Astrocyte (in vitro differentiated cells and primary cell): ENCODE results near the gene NOXO1. TPM values are rescaled to one million over a fixed set of nuclear protein-coding genes. Genes with fewer than 3 reads are reported as not detected.

Source experiments
- DNase-seq: peaks from one replicate; pipeline ENCODE4 v3.0.0-alpha.2; 2010; ENCODE audit warnings: low read depth
- FAIRE-seq: peaks from 2 replicates; lab custom pipeline; 2011; peaks lifted over from hg19 to GRCh38; lab: Jason Lieb, UNC
- H2AFZ ChIP-seq: 2 replicates; pipeline ENCODE4 v1.6.0; 2012; ENCODE audit warnings: low read depth, low read length, inconsistent platforms
- H3K27ac ChIP-seq: 2 replicates; pipeline ENCODE4 v1.5.1; 2011; ENCODE audit warnings: low read depth, low read length, inconsistent platforms
- H3K27me3 ChIP-seq: 2 replicates; pipeline ENCODE4 v1.6.0; 2011; ENCODE audit warnings: low read length, inconsistent platforms; ENCODE audit not compliant: insufficient read depth
- H3K36me3 ChIP-seq: 2 replicates; pipeline ENCODE4 v1.5.1; 2011; ENCODE audit warnings: low read length, inconsistent platforms; ENCODE audit not compliant: insufficient read depth
- H3K4me1 ChIP-seq: 2 replicates; pipeline ENCODE4 v1.5.1; 2011; ENCODE audit warnings: low read length, inconsistent platforms; ENCODE audit not compliant: insufficient read depth
- H3K4me2 ChIP-seq: 2 replicates; pipeline ENCODE4 v1.6.0; 2012; ENCODE audit warnings: low read length, inconsistent platforms
- H3K4me3 ChIP-seq: 2 replicates; pipeline ENCODE4 v1.5.1; 2011; ENCODE audit warnings: low read depth, mild to moderate bottlenecking, low read length, inconsistent platforms; ENCODE audit not compliant: insufficient read depth
- H3K79me2 ChIP-seq: 2 replicates; pipeline ENCODE4 v1.6.0; 2012; ENCODE audit warnings: mild to moderate bottlenecking, low read length, inconsistent platforms; ENCODE audit not compliant: insufficient read depth
- H3K9ac ChIP-seq: 2 replicates; pipeline ENCODE4 v1.6.0; 2012; ENCODE audit warnings: mild to moderate bottlenecking, low read length, inconsistent platforms
- H3K9me3 ChIP-seq: 2 replicates; pipeline ENCODE4 v1.5.1; 2012; ENCODE audit warnings: low read depth, mild to moderate bottlenecking, low read length, inconsistent platforms; ENCODE audit not compliant: insufficient read depth
- H4K20me1 ChIP-seq: 2 replicates; pipeline ENCODE4 v1.6.0; 2012; ENCODE audit warnings: low read length, inconsistent platforms; ENCODE audit not compliant: insufficient read depth
- H3K27ac Mint-ChIP-seq: one replicate; pipeline ENCODE4 v1.8.0; 2021; ENCODE audit warnings: mild to moderate bottlenecking, mixed read lengths; ENCODE audit not compliant: unreplicated experiment
- H3K27me3 Mint-ChIP-seq: one replicate; pipeline ENCODE4 v1.8.0; 2021; ENCODE audit warnings: low read depth, mixed read lengths; ENCODE audit not compliant: unreplicated experiment
- H3K36me3 Mint-ChIP-seq: one replicate; pipeline ENCODE4 v1.8.0; 2021; ENCODE audit warnings: low read depth, mixed read lengths; ENCODE audit not compliant: unreplicated experiment
- H3K4me1 Mint-ChIP-seq: one replicate; pipeline ENCODE4 v1.8.0; 2021; ENCODE audit warnings: low read depth, mixed read lengths; ENCODE audit not compliant: unreplicated experiment
- H3K4me3 Mint-ChIP-seq: one replicate; pipeline ENCODE4 v1.8.0; 2021; ENCODE audit warnings: mild to moderate bottlenecking, moderate library complexity, mixed read lengths; ENCODE audit not compliant: unreplicated experiment
- H3K9me3 Mint-ChIP-seq: one replicate; pipeline ENCODE4 v1.8.0; 2021; ENCODE audit warnings: mild to moderate bottlenecking, mixed read lengths; ENCODE audit not compliant: unreplicated experiment
- CTCF ChIP-seq: IDR thresholded peaks from 2 replicates; pipeline ENCODE4 v1.5.1; 2011; ENCODE audit warnings: low read depth, mild to moderate bottlenecking, inconsistent platforms, low read length, moderate library complexity; ENCODE audit not compliant: insufficient read depth
- EZH2 ChIP-seq: IDR thresholded peaks from 2 replicates; pipeline ENCODE4 v1.6.1; 2012; ENCODE audit warnings: mild to moderate bottlenecking, low read length, inconsistent platforms; ENCODE audit not compliant: insufficient read depth
- total RNA-seq: library from RNA; stranded (reverse); gene quantifications from 2 replicates; pipeline ENCODE4 v1.2.1, GENCODE V29; 2021

The NOXO1 gene
- total RNA-seq, 1 donor from 2014 or later, result 0.89 TPM

GRCh38 chr16:2004795-2005517 is 23.7 kb upstream of the NOXO1 start:
- H3K27ac Mint-ChIP-seq, result no peak overlapping the region

GRCh38 chr16:2003827-2004641 is 22.8 kb upstream of the NOXO1 start:
- Histone ChIP-seq H3K4me3 (no peak overlapping the region), H4K20me1 (peaks cover 82% of the 10 kb centered on the region), H3K36me3 (peaks cover 2% of the 10 kb centered on the region), H3K4me1 (peaks cover 32% of the 10 kb centered on the region), H3K79me2 (peaks cover 80% of the 10 kb centered on the region), H3K27me3 (no peaks in the 10 kb centered on the region), H3K9ac (no peak overlapping the region), H3K27ac (no peak overlapping the region), H3K4me2 (peak overlapping the region; percentile 68), H2AFZ (no peak overlapping the region), H3K9me3 (no peaks in the 10 kb centered on the region)
- peak; percentile 66 for TF ChIP-seq CTCF
- TF ChIP-seq EZH2, result no peak
- peaks cover 18% of the 10 kb centered on the region for H3K4me1 Mint-ChIP-seq
- peaks cover 5% of the 10 kb centered on the region for H3K36me3 Mint-ChIP-seq
- H3K4me3 Mint-ChIP-seq, result no peak overlapping the region
- H3K9me3 Mint-ChIP-seq, result no peaks in the 10 kb centered on the region
- H3K27ac Mint-ChIP-seq, result peak overlapping the region; percentile 41
- DNase-seq, result peak; percentile 50
- H3K27me3 Mint-ChIP-seq, result no peaks in the 10 kb centered on the region
- peak; percentile 62 for FAIRE-seq

More at GRCh38 chr16:2004795-2005517, 23.7 kb upstream of the NOXO1 start:
- Histone ChIP-seq H4K20me1 (peaks cover 81% of the 10 kb centered on the region), H3K36me3 (peaks cover 2% of the 10 kb centered on the region), H3K27ac (no peak overlapping the region), H3K4me1 (peaks cover 34% of the 10 kb centered on the region), H3K79me2 (peaks cover 87% of the 10 kb centered on the region), H3K9ac (no peak overlapping the region), H3K9me3 (no peaks in the 10 kb centered on the region), H3K4me3 (no peak overlapping the region), H2AFZ (no peak overlapping the region), H3K4me2 (peak overlapping the region; percentile 15), H3K27me3 (no peaks in the 10 kb centered on the region)
- Mint-ChIP-seq H3K9me3 (no peaks in the 10 kb centered on the region), H3K36me3 (peaks cover 5% of the 10 kb centered on the region), H3K27me3 (no peaks in the 10 kb centered on the region), H3K4me1 (peaks cover 18% of the 10 kb centered on the region), H3K4me3 (no peak overlapping the region)
- FAIRE-seq, result no peak
- TF ChIP-seq EZH2 (no peak), CTCF (no peak)
- no peak for DNase-seq
